SK-N-SH treated with all-trans-retinoic acid at 6 μM for 48 hours (cell line): ENCODE measurements around the gene PDE6A.
A peak's percentile ranks its signal among the peaks of the same experiment; 100 is the strongest.

ENCODE experiments used
- ATAC-seq: fragments of 200-7000 bp; cut with Tn5 transposase; 3 replicates; pipeline ENCODE4 v1.9.1; 2020; ENCODE audit warnings: mild to moderate bottlenecking, moderate library complexity
- ARNTL ChIP-seq: fragments of 450-650 bp; formaldehyde crosslinking; IDR thresholded peaks from 2 replicates; pipeline ENCODE4 v1.5.0; 2020; ENCODE audit warnings: low read depth, mild to moderate bottlenecking, moderate library complexity, borderline replicate concordance
- BACH2 ChIP-seq: fragments of 250-450 bp; sonication (Bioruptor Pico); IDR thresholded peaks from 2 replicates; pipeline ENCODE4 v1.9.0; 2021; ENCODE audit warnings: mild to moderate bottlenecking, borderline replicate concordance
- CSDC2 ChIP-seq: fragments of 250-450 bp; sonication (Bioruptor Pico); IDR thresholded peaks from 2 replicates; pipeline ENCODE4 v1.5.0; 2020; ENCODE audit warnings: mild to moderate bottlenecking, moderate library complexity
- CSRNP3 ChIP-seq: fragments of 250-450 bp; sonication (Bioruptor Pico); IDR thresholded peaks from 2 replicates; pipeline ENCODE4 v1.5.1; 2021; ENCODE audit warnings: mild to moderate bottlenecking, moderate library complexity
- ESRRG ChIP-seq: fragments of 250-450 bp; sonication (Bioruptor Pico); IDR thresholded peaks from 2 replicates; pipeline ENCODE4 v1.6.1; 2021; ENCODE audit warnings: mild to moderate bottlenecking
- OSR1 ChIP-seq: fragments of 250-450 bp; sonication (Bioruptor Pico); IDR thresholded peaks from 2 replicates; pipeline ENCODE4 v1.8.0; 2022; ENCODE audit warnings: moderate library complexity, mild to moderate bottlenecking, inconsistent platforms
- PATZ1 ChIP-seq: fragments of 250-450 bp; sonication (Bioruptor Pico); IDR thresholded peaks from 2 replicates; pipeline ENCODE4 v1.8.0; 2020; ENCODE audit warnings: mild to moderate bottlenecking, moderate library complexity, borderline replicate concordance
- POU6F1 ChIP-seq: fragments of 250-450 bp; sonication (Bioruptor Pico); IDR thresholded peaks from 2 replicates; pipeline ENCODE4 v1.8.0; 2021; ENCODE audit warnings: low read depth, mild to moderate bottlenecking, moderate library complexity, borderline replicate concordance
- RARB ChIP-seq: fragments of 250-450 bp; sonication (Bioruptor Pico); IDR thresholded peaks from 2 replicates; pipeline ENCODE4 v1.8.0; 2021; ENCODE audit warnings: mild to moderate bottlenecking, moderate library complexity
- SNAI2 ChIP-seq: fragments of 250-450 bp; sonication (Bioruptor Pico); IDR thresholded peaks from 2 replicates; pipeline ENCODE4 v1.5.0; 2020; ENCODE audit warnings: mild to moderate bottlenecking, moderate library complexity
- TCF4 ChIP-seq: fragments of 250-450 bp; sonication (Bioruptor Pico); IDR thresholded peaks from 2 replicates; pipeline ENCODE4 v1.8.0; 2021; ENCODE audit warnings: mild to moderate bottlenecking, moderate library complexity, borderline replicate concordance
- ZC3H10 ChIP-seq: fragments of 250-450 bp; sonication (Bioruptor Pico); IDR thresholded peaks from 2 replicates; pipeline ENCODE4 v1.5.1; 2021; ENCODE audit warnings: mild to moderate bottlenecking, moderate library complexity
- ZFP3 ChIP-seq: fragments of 250-450 bp; sonication (Bioruptor Pico); IDR thresholded peaks from 2 replicates; pipeline ENCODE4 v1.5.0; 2020; ENCODE audit warnings: mild to moderate bottlenecking, moderate library complexity
- ZFP30 ChIP-seq: fragments of 450-650 bp; formaldehyde crosslinking; IDR thresholded peaks from 2 replicates; pipeline ENCODE4 v1.5.0; 2022; ENCODE audit warnings: mild to moderate bottlenecking, moderate library complexity
- ZNF565 ChIP-seq: fragments of 450-650 bp; formaldehyde crosslinking; conservative IDR thresholded peaks from 2 replicates; pipeline ENCODE4 v1.5.0; 2020; ENCODE audit warnings: low read depth, mild to moderate bottlenecking, moderate library complexity
- ZNF8 ChIP-seq: fragments of 450-650 bp; formaldehyde crosslinking; IDR thresholded peaks from 2 replicates; pipeline ENCODE4 v1.5.0; 2020; ENCODE audit warnings: mild to moderate bottlenecking, moderate library complexity
- TF ChIP-seq, protein P1 (sequence below): fragments of 250-450 bp; sonication (Bioruptor Pico); IDR thresholded peaks from 2 replicates; pipeline ENCODE4 v1.5.1; 2020; ENCODE audit warnings: low read depth, mild to moderate bottlenecking, moderate library complexity

The PDE6A gene

GRCh38 chr5:149823375-149823774 lies 121.2 kb downstream of the PDE6A start:
- TF ChIP-seq CSDC2 (no peak), TCF4 (CRISPR knock-in tag) (no peak), ZFP30 (CRISPR knock-in tag) (no peak), ARNTL (CRISPR knock-in tag) (no peak)
- no peak for ATAC-seq

- ATAC-seq, result no peak
- TF ChIP-seq ARNTL (CRISPR knock-in tag), result no peak
- TF ChIP-seq ZNF8, result no peak
- TF ChIP-seq OSR1, result no peak
- no peak for TF ChIP-seq RARB
These were observed 122.3 kb downstream of the PDE6A start for GRCh38 chr5:149822301-149822700.

- no peak for ATAC-seq
- TF ChIP-seq POU6F1 (CRISPR knock-in tag), result no peak
- TF ChIP-seq ZNF565 (CRISPR knock-in tag), result no peak
- TF ChIP-seq SNAI2 (CRISPR knock-in tag), result no peak
- TF ChIP-seq, protein P1, sequence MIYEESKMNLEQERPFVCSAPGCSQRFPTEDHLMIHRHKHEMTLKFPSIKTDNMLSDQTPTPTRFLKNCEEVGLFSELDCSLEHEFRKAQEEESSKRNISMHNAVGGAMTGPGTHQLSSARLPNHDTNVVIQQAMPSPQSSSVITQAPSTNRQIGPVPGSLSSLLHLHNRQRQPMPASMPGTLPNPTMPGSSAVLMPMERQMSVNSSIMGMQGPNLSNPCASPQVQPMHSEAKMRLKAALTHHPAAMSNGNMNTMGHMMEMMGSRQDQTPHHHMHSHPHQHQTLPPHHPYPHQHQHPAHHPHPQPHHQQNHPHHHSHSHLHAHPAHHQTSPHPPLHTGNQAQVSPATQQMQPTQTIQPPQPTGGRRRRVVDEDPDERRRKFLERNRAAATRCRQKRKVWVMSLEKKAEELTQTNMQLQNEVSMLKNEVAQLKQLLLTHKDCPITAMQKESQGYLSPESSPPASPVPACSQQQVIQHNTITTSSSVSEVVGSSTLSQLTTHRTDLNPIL, result no peak
- no peak for TF ChIP-seq ZC3H10 (CRISPR knock-in tag)
- no peak for TF ChIP-seq ZFP3 (CRISPR knock-in tag)
- TF ChIP-seq BACH2 (CRISPR knock-in tag), result no peak
- no peak for TF ChIP-seq CSDC2
- TF ChIP-seq ESRRG (CRISPR knock-in tag), result no peak
- no peak for TF ChIP-seq TCF4 (CRISPR knock-in tag)
- TF ChIP-seq PATZ1 (CRISPR knock-in tag), result no peak
- TF ChIP-seq CSRNP3 (CRISPR knock-in tag), result no peak
- no peak for TF ChIP-seq OSR1
- no peak for TF ChIP-seq ARNTL (CRISPR knock-in tag)
These were observed 123.8 kb downstream of the PDE6A start for GRCh38 chr5:149820536-149821510.

- TF ChIP-seq ZFP3 (CRISPR knock-in tag) (peak; percentile 77; the same call in 1 of the 2 replicates), PATZ1 (CRISPR knock-in tag) (no peak)
- TF ChIP-seq, all 23 proteins: peak for 1
- ATAC-seq, result no peak
These were observed 124.6 kb downstream of the PDE6A start for GRCh38 chr5:149820012-149820411.
